ENCODE data around the gene THSD4.

Gene THSD4

DNA sequence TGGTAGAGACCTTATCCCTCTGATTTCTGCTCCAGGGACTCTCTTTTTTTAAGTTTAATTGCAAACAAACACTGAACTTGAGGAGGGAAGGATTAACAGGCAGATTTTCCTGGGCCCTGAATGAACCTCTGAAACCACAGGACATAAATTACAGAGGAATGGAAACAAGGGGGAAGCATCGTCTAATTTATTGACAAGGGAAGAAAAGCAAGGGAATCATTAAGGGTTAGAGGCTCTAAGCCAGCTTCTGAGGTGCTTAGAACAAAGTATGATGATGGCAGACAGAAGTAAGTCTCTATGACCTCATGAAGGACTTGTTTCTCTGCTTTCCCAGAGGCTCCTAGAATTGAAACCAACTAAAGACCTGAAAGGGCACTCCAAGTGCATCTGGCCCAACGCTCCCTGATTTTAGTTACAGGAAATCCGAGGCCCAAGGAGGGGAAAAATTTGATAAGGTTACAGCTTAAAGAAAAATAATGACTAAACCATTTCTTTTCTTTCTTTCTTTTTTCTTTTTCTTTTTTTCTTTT is 450.4 kb downstream of the THSD4 start:
- DNase-seq = no peak

DNA sequence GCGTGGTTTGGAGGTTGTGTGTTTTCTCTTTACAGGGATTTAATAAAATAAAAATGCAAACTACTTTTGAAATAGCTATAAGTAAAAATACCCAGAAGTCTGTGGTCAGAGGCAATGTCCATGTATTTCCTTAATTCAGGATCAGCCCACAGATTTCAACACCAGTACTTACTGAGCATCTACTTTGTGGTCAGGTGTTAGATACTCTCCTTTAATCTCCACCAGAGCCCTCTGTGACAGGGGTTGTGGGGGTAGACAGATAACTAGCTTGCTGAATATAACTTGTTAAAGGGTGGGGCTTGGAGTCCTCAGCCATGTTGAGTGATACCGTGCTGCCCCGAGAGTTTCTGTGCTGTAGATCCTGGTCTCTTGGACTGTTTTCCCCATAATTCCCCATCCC is 451.0 kb downstream of the THSD4 start:
- DNase-seq = no peak

DNA sequence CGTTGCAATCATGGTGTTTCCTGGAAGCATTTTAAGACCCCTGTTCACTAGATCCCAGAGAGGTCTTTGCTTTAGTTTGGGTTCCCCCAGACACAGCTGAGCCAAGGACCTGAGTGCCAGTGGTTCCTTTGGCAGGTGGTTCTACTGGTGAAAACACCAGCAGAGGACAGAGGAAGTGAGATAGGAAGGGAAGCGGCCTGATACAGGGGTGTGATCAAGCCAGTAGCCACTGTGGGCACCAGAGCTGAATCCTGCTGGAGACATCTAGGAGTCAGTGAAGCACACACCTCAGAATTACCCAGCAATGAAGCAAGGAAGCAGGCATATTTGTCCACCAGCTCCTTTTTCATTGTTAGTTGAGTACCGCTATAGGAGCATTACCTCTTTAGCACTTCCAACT is 451.9 kb downstream of the THSD4 start:
- DNase-seq = no peak

DNA sequence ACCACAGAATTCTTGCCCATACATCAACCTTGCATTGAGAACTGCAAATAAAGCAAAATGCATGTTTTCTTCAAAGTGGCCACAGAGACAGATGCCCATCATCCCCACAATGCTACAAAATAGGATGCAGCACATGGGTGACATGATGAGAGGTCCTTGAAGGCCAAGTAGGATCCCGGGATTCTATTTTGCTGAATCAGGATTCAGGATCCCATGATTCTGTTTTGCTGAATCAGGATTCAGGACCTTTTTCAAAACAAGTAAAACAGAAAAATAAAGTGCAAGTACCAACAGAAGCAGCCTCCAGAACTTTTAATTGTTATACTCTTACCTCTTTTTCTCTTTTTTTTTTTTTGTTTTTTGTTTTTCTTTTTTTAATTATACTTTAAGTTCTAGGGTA is 453.0 kb downstream of the THSD4 start:
- DNase-seq = no peak

DNA sequence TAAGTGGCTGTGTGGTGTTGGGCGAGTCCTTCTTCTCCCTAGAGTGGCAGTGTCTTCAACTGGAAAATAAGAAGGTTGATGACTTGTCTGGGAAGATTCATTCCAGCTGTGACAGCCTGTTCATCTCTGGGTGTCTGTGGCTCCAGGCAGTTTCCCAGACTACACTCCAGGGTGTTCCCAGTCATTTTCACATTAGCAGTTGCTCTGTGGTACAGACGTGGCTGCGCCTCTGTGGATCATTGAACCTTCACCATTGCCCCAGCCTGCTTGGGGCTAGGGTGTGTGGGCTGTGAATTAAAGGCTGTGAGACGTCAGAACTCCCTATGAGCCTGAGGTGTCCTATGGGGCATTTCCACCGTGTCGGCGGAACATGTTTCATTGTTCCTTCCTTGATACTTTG is 455.5 kb downstream of the THSD4 start:
- DNase-seq = no peak

DNA sequence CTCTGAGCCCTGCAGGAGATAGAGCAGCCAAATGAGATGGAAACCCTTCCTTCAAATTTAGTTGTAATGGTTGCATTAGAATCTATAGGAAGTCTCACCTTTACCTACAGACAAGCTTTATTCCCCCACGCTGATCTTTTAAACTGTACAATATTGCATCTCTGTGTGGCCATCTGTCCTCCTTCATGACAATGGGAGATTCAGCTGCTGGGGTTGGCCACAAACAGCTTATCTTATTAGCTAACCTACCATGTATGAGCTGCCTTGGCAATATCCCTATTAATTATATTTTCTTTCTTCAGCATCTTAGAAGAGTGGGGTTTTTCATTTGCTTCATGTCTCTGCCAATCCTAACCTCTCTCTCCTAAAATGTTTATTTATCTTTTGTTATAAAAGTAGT is 456.4 kb downstream of the THSD4 start:
- no peak for DNase-seq

DNA sequence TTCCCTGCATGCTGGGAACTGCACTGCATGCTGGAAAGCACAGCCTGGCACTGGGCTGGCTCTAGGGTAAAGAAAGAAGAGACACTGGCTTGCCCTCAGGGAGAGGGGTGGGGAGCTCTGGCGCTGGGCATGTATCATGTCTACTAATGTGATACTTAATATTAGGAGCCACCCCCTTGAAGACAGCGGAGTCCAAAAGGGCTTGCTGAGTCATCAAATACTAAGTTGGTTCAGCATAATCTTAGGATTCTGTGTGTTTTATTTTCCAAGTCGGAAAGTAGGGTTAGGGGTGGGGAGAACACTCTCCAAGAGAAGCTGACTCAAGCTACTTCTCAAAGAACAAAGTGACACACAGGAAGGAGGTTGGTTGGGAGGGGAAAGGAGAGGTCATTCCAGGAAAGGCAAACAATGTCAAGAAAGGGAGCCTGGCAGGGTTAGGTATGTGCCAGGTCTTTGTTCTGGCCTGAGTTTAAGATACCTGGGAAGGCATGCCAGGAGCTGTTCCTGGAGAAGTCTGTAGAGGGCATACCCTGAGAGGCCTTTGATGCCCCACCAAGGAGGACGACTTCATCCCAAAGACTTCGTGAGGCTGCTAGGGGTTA is 457.3 kb downstream of the THSD4 start:
- DNase-seq = no peak

DNA sequence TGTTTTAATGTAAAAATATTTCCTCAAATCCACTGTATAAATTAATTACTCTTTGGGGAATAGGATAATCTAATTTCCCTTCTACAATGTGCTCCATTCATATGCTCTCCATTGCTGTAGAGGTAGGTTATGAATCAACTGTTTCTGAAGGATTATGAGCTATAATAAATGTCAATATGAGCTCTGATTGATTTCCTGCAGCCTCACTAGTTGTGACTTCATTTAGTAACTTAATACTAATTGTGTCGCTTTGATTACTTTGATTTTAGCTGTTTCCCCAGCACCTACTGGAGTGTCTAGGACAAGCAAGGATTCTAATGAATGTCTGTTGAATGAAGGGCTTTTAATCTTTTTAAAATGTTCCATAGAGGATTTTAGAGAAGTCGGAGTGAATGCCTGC is 458.3 kb downstream of the THSD4 start:
- no peak for DNase-seq

DNA sequence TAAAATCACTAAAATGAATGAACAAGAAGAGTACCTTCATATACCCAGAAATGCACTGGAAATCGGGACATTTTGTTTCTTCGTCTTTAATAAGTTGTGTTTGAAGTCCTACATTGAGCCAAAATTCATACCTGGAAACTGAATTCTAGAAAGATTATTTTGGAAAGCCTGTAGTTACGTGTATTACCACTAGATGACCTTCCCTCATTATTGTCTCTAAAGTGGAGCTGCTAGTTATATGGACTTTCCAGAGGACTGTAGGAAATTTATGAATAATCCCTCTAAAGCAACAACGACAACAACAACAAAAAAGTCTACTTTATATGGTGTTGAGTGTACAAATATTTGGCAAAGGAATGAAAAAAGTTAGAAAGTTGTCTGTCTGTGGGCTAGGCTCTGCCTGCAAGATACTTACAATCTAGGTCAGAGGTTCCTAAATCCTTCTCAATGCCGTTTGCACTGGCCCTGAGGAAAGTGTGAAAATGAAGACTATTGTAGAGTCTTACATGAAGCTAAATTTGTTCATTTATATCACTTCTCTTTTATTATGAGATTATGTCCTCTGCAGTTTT is 460.3 kb downstream of the THSD4 start:
- no peak for DNase-seq

DNA sequence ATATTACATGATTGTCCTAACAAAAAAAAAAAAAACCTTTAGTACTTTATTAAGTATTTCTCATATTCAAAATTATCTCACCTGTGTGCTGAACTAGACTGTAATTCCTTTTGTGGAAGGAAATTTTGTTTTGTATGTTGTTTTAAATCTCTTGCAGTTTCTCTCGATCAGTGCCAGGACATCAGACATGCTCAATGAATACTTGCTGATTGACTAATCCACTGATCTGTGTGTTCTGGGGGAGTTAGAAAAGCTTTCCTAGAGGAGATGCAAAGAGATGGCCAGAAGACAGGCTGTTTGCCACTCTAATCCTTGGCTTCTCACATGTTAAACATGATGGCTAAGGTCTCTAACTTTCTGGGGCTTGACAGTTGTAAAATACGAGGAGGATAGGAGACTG is 461.8 kb downstream of the THSD4 start:
- no peak for DNase-seq

DNA sequence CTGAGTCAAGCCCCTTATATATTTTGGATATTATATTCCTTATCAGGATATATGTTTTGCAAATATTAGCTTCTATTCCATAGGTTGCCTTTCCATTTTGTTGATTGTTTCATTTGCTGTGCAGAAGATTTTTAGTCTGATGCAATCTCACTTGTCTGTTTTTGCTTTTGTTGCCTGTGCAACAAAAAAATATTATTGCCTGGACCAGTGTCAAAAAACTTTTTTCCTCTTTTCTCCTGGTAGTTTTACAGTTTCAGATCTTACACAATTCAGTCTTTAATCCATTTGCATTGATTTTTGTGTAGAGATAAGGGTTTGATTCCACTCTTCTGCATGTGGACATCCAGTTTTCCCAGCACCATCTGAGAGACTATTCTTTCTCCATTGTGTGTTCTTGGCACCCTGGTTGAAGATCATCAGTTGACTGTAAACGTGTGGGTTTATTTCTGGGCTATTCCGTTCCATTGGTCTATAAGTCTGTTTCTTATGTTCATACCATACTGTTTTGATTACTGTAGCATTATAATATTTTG is 466.2 kb downstream of the THSD4 start:
- DNase-seq = no peak

DNA sequence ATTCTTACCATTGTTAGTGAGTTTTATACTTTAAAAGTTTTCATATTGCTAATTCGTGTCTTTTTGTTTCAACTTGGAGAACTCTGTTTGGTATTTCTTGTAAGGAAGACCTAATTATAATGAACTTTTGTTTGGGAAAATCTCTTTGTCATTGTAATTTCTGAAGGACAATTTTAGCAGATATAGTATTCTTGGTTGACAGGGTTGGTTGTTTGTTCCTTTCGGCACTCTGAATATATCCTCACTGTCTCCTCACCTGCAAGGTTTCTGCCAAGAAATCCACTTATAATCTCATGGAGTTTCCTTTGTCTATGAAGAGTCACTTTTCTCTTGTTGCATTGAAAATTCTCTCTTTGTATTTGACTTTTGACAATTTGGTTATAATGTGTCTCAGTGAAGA is 469.9 kb downstream of the THSD4 start:
- DNase-seq = no peak

DNA sequence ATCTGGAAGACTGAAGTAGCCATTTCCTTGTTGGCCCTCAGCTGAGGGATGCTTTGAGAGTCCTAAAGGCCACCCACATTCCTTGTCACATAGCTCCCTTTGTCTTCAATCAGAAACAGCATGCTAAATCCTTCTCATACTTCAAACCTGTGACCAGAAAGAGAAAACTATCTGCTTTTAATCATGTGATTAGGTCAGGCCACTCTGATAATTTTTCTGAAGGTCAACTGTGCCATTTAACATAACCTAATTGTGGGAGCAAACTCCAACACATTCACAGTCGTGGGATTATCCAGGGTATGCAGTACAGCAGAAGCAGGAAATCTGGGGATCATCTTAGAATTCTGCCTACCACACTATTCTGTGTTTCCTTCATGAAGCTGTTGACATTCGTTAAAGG is 471.2 kb downstream of the THSD4 start:
- DNase-seq = no peak

DNA sequence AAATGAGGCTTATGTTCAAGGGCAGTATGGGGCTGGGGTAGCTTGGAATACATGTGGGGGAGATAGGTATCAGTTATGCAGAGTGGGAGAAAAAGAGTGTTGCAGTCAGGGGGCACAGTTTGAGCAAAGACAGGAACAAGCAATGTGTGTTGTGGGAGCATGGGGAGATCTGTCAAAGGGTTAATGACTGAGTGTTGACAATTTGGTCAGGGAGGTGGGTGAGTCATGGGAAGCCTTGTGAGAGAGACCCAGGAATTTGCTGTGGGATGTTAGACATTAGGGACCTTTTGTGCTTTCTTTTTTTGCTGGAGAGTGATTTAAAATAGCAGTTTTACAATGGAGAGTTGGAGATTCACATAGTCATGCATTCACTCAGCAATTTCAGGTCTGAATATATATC is 473.5 kb downstream of the THSD4 start:
- no peak for DNase-seq

DNA sequence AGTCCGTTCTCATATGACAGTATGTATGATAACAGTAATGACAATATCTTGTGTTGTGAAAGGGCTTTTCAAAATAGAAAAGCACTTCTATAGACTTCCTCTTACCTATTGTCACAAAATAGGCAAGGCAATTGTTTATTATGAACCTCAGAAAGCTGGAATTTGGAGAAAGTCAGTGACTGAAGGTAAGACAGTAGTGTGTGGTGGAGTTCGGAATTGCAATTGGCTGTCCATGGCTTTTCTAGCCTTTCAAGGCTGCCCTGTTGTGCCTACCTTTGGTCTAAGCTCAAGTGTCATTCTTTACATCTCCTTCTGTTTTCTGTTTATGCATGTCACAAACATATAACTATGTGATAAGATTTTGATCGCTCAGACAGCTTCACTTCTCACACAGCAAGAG is 475.8 kb downstream of the THSD4 start:
- no peak for DNase-seq

DNA sequence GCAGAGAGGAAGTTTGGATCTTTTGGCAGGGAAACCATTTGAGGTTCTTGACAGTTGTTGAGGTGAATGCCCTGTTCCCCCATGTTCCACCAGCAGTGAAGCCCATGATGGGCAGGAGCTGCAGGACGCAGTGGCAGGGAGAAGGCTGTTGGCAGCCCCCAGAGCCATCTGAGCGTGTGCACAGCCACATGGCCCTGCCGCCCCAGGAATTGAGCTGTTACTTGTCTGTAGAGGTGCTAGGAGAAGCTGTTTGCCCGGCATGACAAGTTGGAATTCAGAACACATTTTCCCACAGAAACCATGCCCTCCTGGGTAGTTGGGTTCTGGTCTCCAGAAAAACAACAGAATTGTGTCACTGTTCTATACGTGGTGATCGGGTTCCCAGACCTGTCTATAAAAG is 476.9 kb downstream of the THSD4 start:
- no peak for DNase-seq

DNA sequence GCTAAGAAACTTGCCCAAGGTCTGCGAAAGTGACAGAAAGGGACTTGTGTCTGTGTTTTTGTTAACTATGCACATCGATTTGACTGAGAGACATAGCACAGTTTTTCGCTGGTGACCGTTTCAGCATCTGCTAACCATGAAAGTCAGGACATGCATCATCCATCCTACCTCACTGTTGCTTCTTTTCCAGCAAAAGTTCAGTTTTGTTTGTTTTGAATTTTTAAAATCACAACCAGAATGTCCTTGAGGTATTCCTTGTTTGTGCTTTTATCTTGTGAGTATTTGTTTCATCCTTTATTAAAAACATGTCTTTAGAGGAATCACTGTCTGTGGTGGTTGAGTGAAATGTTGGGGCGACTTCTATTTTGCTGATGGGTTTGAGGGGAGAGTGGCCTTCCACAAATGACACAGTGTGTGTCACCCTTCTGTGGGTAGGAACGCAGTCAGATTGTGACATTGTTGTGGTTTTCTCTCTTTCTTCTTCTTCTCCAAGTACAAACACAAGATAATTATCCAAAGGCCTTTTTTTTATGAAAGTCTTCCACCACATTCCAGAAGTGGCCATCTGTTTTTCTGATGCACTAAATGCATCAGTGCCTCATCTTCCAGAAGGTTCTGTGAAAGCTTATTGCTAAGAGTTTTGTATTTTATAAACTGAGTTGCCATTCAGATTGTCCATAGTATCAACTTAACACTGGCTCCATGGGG is 480.7 kb downstream of the THSD4 start:
- DNase-seq = no peak

DNA sequence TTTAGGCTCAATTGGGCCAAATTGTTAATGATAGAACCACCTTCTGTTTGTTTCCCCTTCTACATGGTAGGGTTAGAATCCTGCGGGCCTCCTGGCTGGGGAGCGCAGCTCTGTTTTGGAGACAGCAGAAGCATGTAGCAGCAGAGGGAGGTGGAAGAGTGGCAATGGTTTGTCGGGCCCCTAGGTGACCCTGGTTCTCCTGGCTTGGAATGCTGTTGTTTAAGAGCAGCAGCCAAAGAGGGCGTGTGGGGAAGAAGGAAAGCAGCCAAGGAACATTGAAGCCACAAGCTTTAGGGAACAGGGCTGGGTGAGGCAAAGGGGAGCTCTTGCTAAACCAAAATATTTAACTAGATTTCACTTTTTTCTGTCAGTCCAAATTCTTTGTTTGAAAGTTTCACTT is 481.4 kb downstream of the THSD4 start:
- DNase-seq = no peak

DNA sequence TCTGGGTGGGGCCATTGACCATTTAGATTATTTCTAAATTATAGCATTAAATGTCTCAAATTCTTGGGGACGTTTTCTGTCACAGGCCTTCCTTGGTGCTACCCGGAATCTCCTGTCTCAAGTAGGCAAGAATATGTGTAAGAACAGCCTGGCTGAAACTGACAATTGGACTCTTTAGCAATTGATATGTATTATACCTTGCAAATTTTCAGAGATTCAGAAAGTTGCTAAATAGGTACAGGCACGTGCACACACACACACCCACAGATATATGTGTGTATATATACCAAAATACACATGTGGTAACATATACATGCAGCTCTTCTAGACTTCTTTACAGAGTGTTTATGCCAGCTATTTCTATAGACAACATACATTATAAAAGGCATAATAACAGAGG is 481.9 kb downstream of the THSD4 start:
- no peak for DNase-seq

DNA sequence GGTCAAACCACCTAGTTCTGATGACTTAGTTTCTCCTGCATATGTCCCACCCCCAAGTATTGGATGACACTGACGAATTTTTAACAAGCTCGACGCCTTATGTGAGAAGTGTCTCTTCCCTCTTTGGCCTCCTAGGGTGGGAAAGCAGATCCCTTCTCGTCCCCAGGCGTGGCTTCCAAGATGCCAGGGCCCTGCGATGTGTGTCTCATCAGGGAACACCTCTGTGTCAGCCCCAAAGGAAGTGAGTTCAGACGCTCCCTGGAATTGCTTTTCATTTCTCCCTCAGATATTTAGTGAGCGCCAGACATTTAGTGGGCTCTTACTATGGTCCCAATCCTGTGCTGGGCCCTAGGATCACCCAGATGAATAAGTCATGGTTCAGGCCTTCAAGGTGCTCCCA is 482.4 kb downstream of the THSD4 start:
- DNase-seq = no peak

DNA sequence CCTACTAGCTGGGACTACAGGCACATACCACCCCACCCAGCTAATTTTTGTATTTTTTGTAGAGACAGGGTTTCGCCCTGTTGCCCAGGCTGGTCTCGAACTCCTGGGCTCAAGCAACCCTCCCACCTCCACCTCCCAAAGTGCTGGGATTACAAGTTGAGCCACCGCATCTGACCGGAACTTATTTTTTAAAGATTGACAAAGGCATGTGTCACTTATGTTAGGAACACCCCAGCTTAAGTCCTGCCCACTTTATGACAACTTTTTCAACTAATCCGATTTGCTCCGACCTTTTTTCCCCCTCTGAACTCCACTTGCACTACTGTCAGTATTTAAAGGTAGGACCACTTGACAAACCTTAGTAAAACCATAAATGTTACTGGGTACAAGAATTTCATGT is 483.5 kb downstream of the THSD4 start:
- DNase-seq = no peak

DNA sequence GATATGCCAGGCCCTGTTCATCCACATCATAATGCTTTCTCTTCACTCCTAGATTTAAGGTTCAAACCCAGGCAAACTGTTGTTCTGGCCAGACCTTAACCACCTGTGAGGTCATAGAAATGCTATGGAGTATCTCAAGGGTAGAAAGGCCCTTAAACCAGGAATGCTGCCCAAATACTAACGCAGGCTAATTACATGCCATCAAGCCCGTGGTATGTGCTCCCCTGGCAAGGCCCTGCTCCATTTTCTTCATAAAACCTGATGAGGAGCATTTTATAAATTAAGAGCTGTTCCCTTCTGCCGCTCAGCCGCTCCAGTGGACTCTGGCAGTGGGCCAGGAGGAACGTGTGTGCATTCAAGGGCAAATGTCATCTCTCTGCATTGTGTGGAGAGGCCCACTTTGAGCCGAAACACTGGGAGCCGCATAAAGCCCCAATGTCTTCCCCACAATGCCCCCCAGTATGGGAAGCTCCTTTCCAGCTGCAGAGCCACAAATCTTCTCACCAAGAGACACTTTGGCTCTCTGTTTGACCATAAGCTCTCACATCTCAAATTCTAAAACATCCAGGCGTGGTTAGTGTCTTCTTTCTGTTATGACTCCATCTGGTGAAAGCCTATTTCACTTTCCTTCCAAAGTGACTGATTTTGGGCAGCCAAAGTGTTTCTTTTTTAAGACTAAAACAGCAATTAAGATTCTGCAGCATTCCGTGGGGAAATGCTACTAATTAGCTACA is 484.3 kb downstream of the THSD4 start:
- DNase-seq = no peak

DNA sequence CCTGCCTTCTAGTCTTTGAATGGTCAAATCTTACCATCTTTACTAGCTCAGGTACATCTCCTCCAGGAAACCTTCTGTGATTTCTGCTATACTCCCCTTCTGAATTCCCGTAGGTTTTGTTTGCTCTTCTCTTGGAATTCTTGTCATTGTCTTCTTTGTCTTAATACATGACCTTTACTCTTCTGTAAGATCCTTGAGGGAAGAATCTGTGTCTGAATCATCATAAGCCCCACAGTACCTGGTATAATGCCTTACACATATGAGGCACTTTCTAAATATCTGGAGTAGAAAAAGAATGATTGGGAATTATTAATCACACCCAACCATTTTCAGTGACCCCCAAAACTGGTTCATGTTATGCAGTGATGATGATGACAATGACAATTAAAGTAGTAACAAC is 485.0 kb downstream of the THSD4 start:
- DNase-seq = no peak

Measured in NCI-H187 treated with DMSO at 0.1 percent for 48 hours (cell line).